Vagina (tissue), 2 donors: ENCODE data around the gene KAZN. TPM values are rescaled to one million over a fixed set of nuclear protein-coding genes. Genes with fewer than 3 reads are reported as not detected.

ENCODE experiments used
- DNase-seq, 2 donors: peaks; one replicate each; pipeline ENCODE4 v3.0.0-alpha.2; 2017; ENCODE audit errors: extremely low spot score in 2 of 2
- H3K27ac ChIP-seq: fragments of 200-600 bp; sonication (generic); one replicate; pipeline ENCODE4 v1.5.1; 2019
- H3K27me3 ChIP-seq: fragments of 200-600 bp; sonication (generic); one replicate; pipeline ENCODE4 v1.5.1; 2019
- H3K36me3 ChIP-seq, 2 donors: fragments of 200-600 bp; sonication (generic); one replicate each; pipeline ENCODE4 v1.5.1; 2017 to 2019
- H3K4me1 ChIP-seq: fragments of 200-600 bp; sonication (generic); one replicate; pipeline ENCODE4 v1.5.1; 2019
- H3K4me3 ChIP-seq, 2 donors: fragments of 200-600 bp; sonication (generic); 1 replicate in 1 of 2; 2 replicates in 1 of 2; pipeline ENCODE4 v1.5.1; 2016 to 2019
- H3K9me3 ChIP-seq: fragments of 200-600 bp; sonication (generic); one replicate; pipeline ENCODE4 v1.5.1; 2019
- CTCF ChIP-seq, 3 experiments: fragments of 450-650 bp in 2 of 3; fragments of 200-600 bp in 1 of 3; sonication (generic) in 1 of 3; IDR thresholded peaks; one replicate each; pipeline ENCODE4 v1.5.1; 2017 to 2019; ENCODE audit warnings: antibody characterized with exemption in 3 of 3, mild to moderate bottlenecking in 2 of 3, moderate library complexity in 2 of 3
- POLR2A ChIP-seq, 2 donors: fragments of 450-650 bp; IDR thresholded peaks; one replicate each; pipeline ENCODE4 v1.6.1; 2017; ENCODE audit warnings: antibody characterized with exemption in 2 of 2, mild to moderate bottlenecking in 2 of 2, moderate library complexity in 2 of 2
- POLR2AphosphoS5 ChIP-seq, 2 donors: sonication (generic); formaldehyde crosslinking; IDR thresholded peaks; one replicate each; pipeline ENCODE4 v1.9.0; 2017; ENCODE audit warnings: antibody characterized with exemption in 2 of 2, mild to moderate bottlenecking in 2 of 2, low read depth in 1 of 2; ENCODE audit not compliant: insufficient read depth in 1 of 2
- intact Hi-C: fragments of 100-400 bp; cut with DNase I; formaldehyde crosslinking; loops from one replicate; pipeline ENCODE4 v1.15.1; 2023
- total RNA-seq: library from RNA; depleted of rRNA; stranded (reverse); fragments of >200 nt; gene quantifications from one replicate; pipeline ENCODE4 v1.2.3, GENCODE V29; 2016

The KAZN gene
- total RNA-seq, 1 donor from 2014 or later = 29.5 TPM

GRCh38 chr1:14939527-14940284 is 341.2 kb downstream of the KAZN start:
- Histone ChIP-seq H3K27ac (peak overlapping the region; percentile 63), H3K27me3 (no peaks in the 10 kb centered on the region), H3K4me3 (no peak overlapping the region), H3K36me3 (no peaks in the 10 kb centered on the region), H3K4me1 (peaks cover 47% of the 10 kb centered on the region), H3K9me3 (no peaks in the 10 kb centered on the region)
- no peak for DNase-seq
- intact Hi-C loops = no loop called here
- TF ChIP-seq POLR2AphosphoS5 (IDR thresholded peaks at IDR 0.05; ENCODE audit: insufficient read depth in 1 of 2, low read depth in 1 of 2) = no peak
- TF ChIP-seq POLR2A (IDR thresholded peaks at IDR 0.05) = no peak
- TF ChIP-seq CTCF (IDR thresholded peaks at IDR 0.05) = no peak

- no peak for DNase-seq
- intact Hi-C loops = no loop called here
- TF ChIP-seq CTCF (IDR thresholded peaks at IDR 0.05) (no peak), POLR2AphosphoS5 (IDR thresholded peaks at IDR 0.05; ENCODE audit: insufficient read depth in 1 of 2, low read depth in 1 of 2) (no peak), POLR2A (IDR thresholded peaks at IDR 0.05) (no peak)
- H3K4me3 ChIP-seq = no peak overlapping the region
- peaks cover 54% of the 10 kb centered on the region for H3K4me1 ChIP-seq
- no peaks in the 10 kb centered on the region for H3K27me3 ChIP-seq
- no peaks in the 10 kb centered on the region for H3K36me3 ChIP-seq
- peak overlapping the region; percentile 63 for H3K27ac ChIP-seq
- H3K9me3 ChIP-seq = no peaks in the 10 kb centered on the region
Observed at GRCh38 chr1:14940285-14940870, 341.9 kb downstream of the KAZN start.

- peaks cover 66% of the 10 kb centered on the region for H3K4me1 ChIP-seq
- TF ChIP-seq POLR2AphosphoS5 (IDR thresholded peaks at IDR 0.05; ENCODE audit: insufficient read depth in 1 of 2, low read depth in 1 of 2) (no peak), CTCF (IDR thresholded peaks at IDR 0.05) (no peak), POLR2A (IDR thresholded peaks at IDR 0.05) (no peak)
- H3K36me3 ChIP-seq = no peaks in the 10 kb centered on the region
- H3K4me3 ChIP-seq = no peak overlapping the region
- no peaks in the 10 kb centered on the region for H3K9me3 ChIP-seq
- peak overlapping the region; percentile 54 for H3K27ac ChIP-seq
- intact Hi-C loops = no loop called here
- no peak for DNase-seq
- H3K27me3 ChIP-seq = no peaks in the 10 kb centered on the region
Observed at GRCh38 chr1:14941864-14942263, 343.4 kb downstream of the KAZN start.

- intact Hi-C loops = no loop called here
- DNase-seq = no peak
- Histone ChIP-seq H3K27me3 (no peaks in the 10 kb centered on the region), H3K27ac (peak overlapping the region; percentile 76), H3K9me3 (no peaks in the 10 kb centered on the region), H3K4me3 (no peak overlapping the region), H3K36me3 (no peaks in the 10 kb centered on the region), H3K4me1 (peaks cover 70% of the 10 kb centered on the region)
- TF ChIP-seq CTCF (IDR thresholded peaks at IDR 0.05) (no peak), POLR2AphosphoS5 (IDR thresholded peaks at IDR 0.05; ENCODE audit: insufficient read depth in 1 of 2, low read depth in 1 of 2) (peak in 1 of 2 donors; percentile 16), POLR2A (IDR thresholded peaks at IDR 0.05) (no peak)
Observed at GRCh38 chr1:14944471-14944985, 346.0 kb downstream of the KAZN start.
